Caco-2 (cell line): Measurements from ENCODE around the gene ACTG1. TPM values are rescaled to one million over a fixed set of nuclear protein-coding genes. Genes with fewer than 3 reads are reported as not detected.

Source experiments
- BruUV-seq: library from RNA; stranded (reverse); fragments of 400-500 nt; replicated peaks from 2 replicates; lab custom pipeline; 2021; lab: Mats Ljungman, UMichigan
- CTCF ChIA-PET: fragments of 300-600 bp; sonication (Branson Sonifier 250); formaldehyde crosslinking; loops from one replicate; lab custom pipeline; 2022; ENCODE audit warnings: antibody characterized with exemption; lab: Charles Lee
- POLR2A ChIA-PET: fragments of 300-600 bp; sonication (Branson Sonifier 250); formaldehyde crosslinking; loops from one replicate; lab custom pipeline; 2022; ENCODE audit warnings: antibody characterized with exemption; lab: Charles Lee
- DNase-seq, 2 experiments: peaks; one replicate each; pipeline versions ENCODE4 v3.0.0 to v3.0.0-alpha.2; 2020 to 2022
- H3K27me3 ChIP-seq: replicated peaks from 2 replicates; pipeline ENCODE4 v1.6.0; 2011; ENCODE audit warnings: low read length; ENCODE audit not compliant: control insufficient read depth, insufficient read depth
- H3K36me3 ChIP-seq: 2 replicates; pipeline ENCODE4 v1.5.1; 2011; ENCODE audit warnings: low read length; ENCODE audit not compliant: control insufficient read depth, insufficient read depth
- H3K4me1 ChIP-seq: fragments of 250-450 bp; sonication (Bioruptor Pico); 2 replicates; pipeline ENCODE4 v1.5.1; 2020; ENCODE audit warnings: mild to moderate bottlenecking
- H3K4me3 ChIP-seq: 2 replicates; pipeline ENCODE4 v1.5.1; 2011; ENCODE audit warnings: low read depth, mild to moderate bottlenecking, control low read depth, low read length
- H3K9me3 ChIP-seq: fragments of 250-450 bp; sonication (Bioruptor Pico); 2 replicates; pipeline ENCODE4 v1.5.1; 2020; ENCODE audit warnings: mild to moderate bottlenecking, moderate library complexity
- H3K27ac Mint-ChIP-seq: one replicate; pipeline ENCODE4 v1.8.0; 2022; ENCODE audit warnings: mixed read lengths; ENCODE audit not compliant: unreplicated experiment
- H3K27me3 Mint-ChIP-seq: one replicate; pipeline ENCODE4 v1.8.0; 2022; ENCODE audit warnings: mixed read lengths; ENCODE audit not compliant: insufficient read depth, unreplicated experiment
- H3K36me3 Mint-ChIP-seq: one replicate; pipeline ENCODE4 v1.8.0; 2022; ENCODE audit warnings: mild to moderate bottlenecking, mixed read lengths; ENCODE audit not compliant: insufficient read depth, unreplicated experiment
- H3K4me1 Mint-ChIP-seq: one replicate; pipeline ENCODE4 v1.8.0; 2022; ENCODE audit warnings: low read depth, mixed read lengths; ENCODE audit not compliant: unreplicated experiment
- H3K4me3 Mint-ChIP-seq: one replicate; pipeline ENCODE4 v1.8.0; 2022; ENCODE audit warnings: mild to moderate bottlenecking, moderate library complexity, mixed read lengths; ENCODE audit not compliant: unreplicated experiment
- H3K9me3 Mint-ChIP-seq: one replicate; pipeline ENCODE4 v1.8.0; 2022; ENCODE audit warnings: mixed read lengths; ENCODE audit not compliant: unreplicated experiment
- CTCF ChIP-seq, 2 experiments: fragments of 200-600 bp in 1 of 2; IDR thresholded peaks; 1 replicate in 1 of 2; 2 replicates in 1 of 2; pipeline versions ENCODE4 v1.5.1 to v1.8.0; 2011 to 2022; ENCODE audit warnings: antibody characterized with exemption in 1 of 2, control low read depth in 1 of 2, inconsistent platforms in 1 of 2, low read depth in 1 of 2, low read length in 1 of 2, mild to moderate bottlenecking in 1 of 2, moderate library complexity in 1 of 2; ENCODE audit not compliant: insufficient read depth in 1 of 2, severe bottlenecking in 1 of 2, unreplicated experiment in 1 of 2
- intact Hi-C: fragments of 100-400 bp; cut with micrococcal nuclease; formaldehyde crosslinking; loops from one replicate; pipeline ENCODE4 v1.10.0; 2022; ENCODE audit not compliant: unreplicated experiment
- total RNA-seq: library from RNA; stranded (reverse); gene quantifications from 2 replicates; pipeline ENCODE4 v1.2.3, GENCODE V29; 2022

The ACTG1 gene
- total RNA-seq, 1 experiment from 2014 or later, result 1,436 TPM

- BruUV-seq, result no TSS peak
- POLR2A ChIA-PET, result no interaction called here
- H3K36me3 Mint-ChIP-seq, result no peaks in the 10 kb centered on the region
Measured at GRCh38 chr17:81468770-81469121, 43.9 kb downstream of the ACTG1 start.

GRCh38 chr17:81468111-81468769 is 44.4 kb downstream of the ACTG1 start:
- no peak for TF ChIP-seq CTCF (IDR thresholded peaks at IDR 0.05; ENCODE audit: insufficient read depth in 1 of 2, low read depth in 1 of 2, low read length in 1 of 2, severe bottlenecking in 1 of 2, unreplicated experiment in 1 of 2)
- intact Hi-C loops, result no loop called here
- no peaks in the 10 kb centered on the region; the same call in 1 of the 2 replicates for H3K36me3 ChIP-seq
- no peak overlapping the region for H3K4me3 Mint-ChIP-seq
- DNase-seq, result no peak
- no peaks in the 10 kb centered on the region for H3K36me3 Mint-ChIP-seq
- CTCF ChIA-PET, result no interaction called here
- H3K4me3 ChIP-seq, result no peak overlapping the region
- no peaks in the 10 kb centered on the region for H3K9me3 Mint-ChIP-seq
- no TSS peak for BruUV-seq
- H3K4me1 ChIP-seq, result no peaks in the 10 kb centered on the region
- no peaks in the 10 kb centered on the region for H3K27me3 ChIP-seq
- no peak overlapping the region for H3K27ac Mint-ChIP-seq
- POLR2A ChIA-PET, result no interaction called here
- H3K4me1 Mint-ChIP-seq, result no peaks in the 10 kb centered on the region
- H3K9me3 ChIP-seq, result no peaks in the 10 kb centered on the region
- no peaks in the 10 kb centered on the region for H3K27me3 Mint-ChIP-seq

More at GRCh38 chr17:81468770-81469121, 43.9 kb downstream of the ACTG1 start:
- TF ChIP-seq CTCF (IDR thresholded peaks at IDR 0.05; ENCODE audit: insufficient read depth in 1 of 2, low read depth in 1 of 2, low read length in 1 of 2, severe bottlenecking in 1 of 2, unreplicated experiment in 1 of 2), result no peak
- no peaks in the 10 kb centered on the region for H3K27me3 Mint-ChIP-seq
- Histone ChIP-seq H3K9me3 (no peaks in the 10 kb centered on the region), H3K4me3 (no peak overlapping the region), H3K36me3 (no peaks in the 10 kb centered on the region; the same call in 1 of the 2 replicates), H3K4me1 (no peaks in the 10 kb centered on the region), H3K27me3 (no peaks in the 10 kb centered on the region)
- H3K4me1 Mint-ChIP-seq, result no peaks in the 10 kb centered on the region
- H3K9me3 Mint-ChIP-seq, result no peaks in the 10 kb centered on the region
- no peak overlapping the region for H3K4me3 Mint-ChIP-seq
- H3K27ac Mint-ChIP-seq, result no peak overlapping the region
- intact Hi-C loops, result no loop called here
- no peak for DNase-seq
- CTCF ChIA-PET, result no interaction called here

GRCh38 chr17:81466564-81467472 is 45.8 kb downstream of the ACTG1 start:
- POLR2A ChIA-PET, result no interaction called here
- no peak overlapping the region for H3K4me3 Mint-ChIP-seq
- no peaks in the 10 kb centered on the region for H3K4me1 Mint-ChIP-seq
- no peaks in the 10 kb centered on the region; the same call in 1 of the 2 replicates for H3K36me3 ChIP-seq
- CTCF ChIA-PET, result no interaction called here
- H3K27me3 Mint-ChIP-seq, result no peaks in the 10 kb centered on the region
- H3K4me3 ChIP-seq, result no peak overlapping the region
- no peak overlapping the region for H3K27ac Mint-ChIP-seq
- BruUV-seq, result no TSS peak
- no peak for DNase-seq
- no peak for TF ChIP-seq CTCF (IDR thresholded peaks at IDR 0.05; ENCODE audit: insufficient read depth in 1 of 2, low read depth in 1 of 2, low read length in 1 of 2, severe bottlenecking in 1 of 2, unreplicated experiment in 1 of 2)
- intact Hi-C loops, result no loop called here
- no peaks in the 10 kb centered on the region for H3K9me3 ChIP-seq
- H3K4me1 ChIP-seq, result no peaks in the 10 kb centered on the region
- no peaks in the 10 kb centered on the region for H3K27me3 ChIP-seq
- no peaks in the 10 kb centered on the region for H3K36me3 Mint-ChIP-seq
- H3K9me3 Mint-ChIP-seq, result no peaks in the 10 kb centered on the region
